Activated CD4-positive, alpha-beta T cell treated with anti-CD3 and anti-CD28 coated beads for 4 hours (primary cell): ENCODE data around the gene SLC35B1.
"Not testable (repeated sequence)": the region's sequence is repeated elsewhere in the genome, so short reads cannot be mapped to it uniquely, and the experiment has no call there.

Source experiments
- DNase-seq, 2 donors: peaks; one replicate each; pipeline ENCODE4 v3.0.0-alpha.2; 2020

The SLC35B1 gene

GRCh38 chr17:49731435-49731831, 23.7 kb upstream of the SLC35B1 start:
- DNase-seq: no peak

GRCh38 chr17:49730785-49731434, 23.1 kb upstream of the SLC35B1 start:
- DNase-seq: no peak

GRCh38 chr17:49730078-49730784, 22.5 kb upstream of the SLC35B1 start:
- DNase-seq: no peak

GRCh38 chr17:49729069-49729468, 21.3 kb upstream of the SLC35B1 start:
- DNase-seq: no peak

- no peak for DNase-seq
These were observed 20.7 kb upstream of the SLC35B1 start for GRCh38 chr17:49728425-49728824.

- no peak for DNase-seq
These were observed 19.6 kb upstream of the SLC35B1 start for GRCh38 chr17:49727380-49727779.

- no peak for DNase-seq
These were observed 17.8 kb upstream of the SLC35B1 start for GRCh38 chr17:49725452-49726130.

GRCh38 chr17:49724552-49724951, 16.8 kb upstream of the SLC35B1 start:
- not testable (repeated sequence) for DNase-seq

GRCh38 chr17:49723423-49723822, 15.7 kb upstream of the SLC35B1 start:
- no peak for DNase-seq

GRCh38 chr17:49722066-49722465, 14.3 kb upstream of the SLC35B1 start:
- DNase-seq: no peak

GRCh38 chr17:49717371-49717861, 9.7 kb upstream of the SLC35B1 start:
- DNase-seq: no peak

GRCh38 chr17:49716668-49717364, 9.1 kb upstream of the SLC35B1 start:
- no peak for DNase-seq

GRCh38 chr17:49715717-49716279, 8.0 kb upstream of the SLC35B1 start:
- DNase-seq: peak; percentile 39 to 50

- DNase-seq: peak; percentile 30 to 32
These were observed 7.5 kb upstream of the SLC35B1 start for GRCh38 chr17:49715216-49715615.

- DNase-seq: no peak
These were observed 885 bp upstream of the SLC35B1 start for GRCh38 chr17:49708515-49709183.

GRCh38 chr17:49707246-49707607, 537 bp downstream of the SLC35B1 start:
- peak in 1 of 2 donors; percentile 35 for DNase-seq

GRCh38 chr17:49705254-49705653, 2.5 kb downstream of the SLC35B1 start:
- DNase-seq: no peak

GRCh38 chr17:49703557-49704277, 4.0 kb downstream of the SLC35B1 start:
- DNase-seq: no peak

- DNase-seq: no peak
These were observed 6.8 kb downstream of the SLC35B1 start for GRCh38 chr17:49700960-49701359.

- no peak for DNase-seq
These were observed 7.7 kb downstream of the SLC35B1 start for GRCh38 chr17:49699966-49700575.

GRCh38 chr17:49698005-49698404, 9.8 kb downstream of the SLC35B1 start:
- no peak for DNase-seq
